ENCODE measurements around the gene CABLES1.
A peak's percentile ranks its signal among the peaks of the same experiment; 100 is the strongest.
"Not testable (repeated sequence)": the region's sequence is repeated elsewhere in the genome, so short reads cannot be mapped to it uniquely, and the experiment has no call there.

Gene CABLES1

GRCh38 chr18:23134780-23135549 lies at the start of gene CABLES1:
Gene CABLES1 (plus strand): TSS chr18:23135485. CDS start chr18:23135763, 278 bp downstream.
- peak; percentile 73 for DNase-seq (ENCODE audit: low read depth)
- H3K4me3 ChIP-seq (ENCODE audit: low read depth, low read length): peak within 1 kb of the TSS; percentile 74
- TF ChIP-seq CTCF (conservative IDR thresholded peaks at IDR 0.05; ENCODE audit: low read depth, low read length): no peak

- no peak for TF ChIP-seq CTCF (conservative IDR thresholded peaks at IDR 0.05; ENCODE audit: low read depth, low read length)
- H3K4me3 ChIP-seq (ENCODE audit: low read depth, low read length): no peak overlapping the region
- DNase-seq (ENCODE audit: low read depth): no peak
Measured at GRCh38 chr18:23087352-23087751, 47.9 kb upstream of the CABLES1 start.

- no peak for DNase-seq (ENCODE audit: low read depth)
- TF ChIP-seq CTCF (conservative IDR thresholded peaks at IDR 0.05; ENCODE audit: low read depth, low read length): no peak
- H3K4me3 ChIP-seq (ENCODE audit: low read depth, low read length): no peak overlapping the region
Measured at GRCh38 chr18:23088310-23088709, 47.0 kb upstream of the CABLES1 start.

- DNase-seq (ENCODE audit: low read depth): peak; percentile 71
- not testable (repeated sequence) for H3K4me3 ChIP-seq (ENCODE audit: low read depth, low read length)
Measured at GRCh38 chr18:23091017-23091993, 44.0 kb upstream of the CABLES1 start.

- TF ChIP-seq CTCF (conservative IDR thresholded peaks at IDR 0.05; ENCODE audit: low read depth, low read length): no peak
- no peak for DNase-seq (ENCODE audit: low read depth)
- H3K4me3 ChIP-seq (ENCODE audit: low read depth, low read length): no peak overlapping the region
Measured at GRCh38 chr18:23092121-23092520, 43.2 kb upstream of the CABLES1 start.

- DNase-seq (ENCODE audit: low read depth); H3K4me3 ChIP-seq (ENCODE audit: low read depth, low read length): not testable (repeated sequence)
Measured at GRCh38 chr18:23093130-23093529, 42.2 kb upstream of the CABLES1 start.

GRCh38 chr18:23093772-23094171 lies 41.5 kb upstream of the CABLES1 start:
- DNase-seq (ENCODE audit: low read depth): no peak
- no peak overlapping the region for H3K4me3 ChIP-seq (ENCODE audit: low read depth, low read length)
- no peak for TF ChIP-seq CTCF (conservative IDR thresholded peaks at IDR 0.05; ENCODE audit: low read depth, low read length)
